H9 (cell line): ENCODE results near the gene JCHAIN. TPM values are rescaled to one million over a fixed set of nuclear protein-coding genes. Genes with fewer than 3 reads are reported as not detected.

Source experiments
- DNase-seq: peaks from one replicate; pipeline ENCODE4 v3.0.0-alpha.2; 2017
- H2AFZ ChIP-seq: one replicate; pipeline ENCODE4 v1.6.1; 2013; ENCODE audit warnings: mild to moderate bottlenecking, low read length, control low read depth, moderate library complexity
- H2AK5ac ChIP-seq: 2 replicates; pipeline ENCODE4 v1.6.1; 2013; ENCODE audit warnings: low read length, control low read depth, mixed read lengths; ENCODE audit not compliant: insufficient read length
- H2BK120ac ChIP-seq: one replicate; pipeline ENCODE4 v1.6.1; 2013; ENCODE audit warnings: low read depth, mild to moderate bottlenecking, low read length, control low read depth, inconsistent platforms; ENCODE audit not compliant: poor library complexity, severe bottlenecking
- H2BK12ac ChIP-seq: 2 replicates; pipeline ENCODE4 v1.6.1; 2013; ENCODE audit warnings: low read length, control low read depth, mixed read lengths, low read depth; ENCODE audit not compliant: insufficient read length
- H2BK15ac ChIP-seq: 2 replicates; pipeline ENCODE4 v1.6.1; 2013; ENCODE audit warnings: low read depth, low read length, control low read depth
- H2BK20ac ChIP-seq: one replicate; pipeline ENCODE4 v1.6.1; 2013; ENCODE audit warnings: low read depth, mild to moderate bottlenecking, low read length, control low read depth, inconsistent platforms; ENCODE audit not compliant: poor library complexity, severe bottlenecking
- H2BK5ac ChIP-seq: 2 replicates; pipeline ENCODE4 v1.6.1; 2013; ENCODE audit warnings: low read length, control low read depth, mixed read lengths; ENCODE audit not compliant: insufficient read length
- H3K14ac ChIP-seq: 2 replicates; pipeline ENCODE4 v1.6.1; 2013; ENCODE audit warnings: low read length, control low read depth; ENCODE audit not compliant: insufficient read depth
- H3K18ac ChIP-seq: 2 replicates; pipeline ENCODE4 v1.6.1; 2013; ENCODE audit warnings: low read depth, mild to moderate bottlenecking, mixed read lengths, low read length, control low read depth; ENCODE audit not compliant: insufficient read length
- H3K23ac ChIP-seq: 2 replicates; pipeline ENCODE4 v1.6.1; 2013; ENCODE audit warnings: low read length, control low read depth, mixed read lengths, low read depth; ENCODE audit not compliant: insufficient read length
- H3K23me2 ChIP-seq: 2 replicates; pipeline ENCODE4 v1.6.1; 2013; ENCODE audit warnings: low read depth, mild to moderate bottlenecking, mixed read lengths, low read length, control low read depth; ENCODE audit not compliant: insufficient read length, poor library complexity, severe bottlenecking
- H3K27ac ChIP-seq: 2 replicates; pipeline ENCODE4 v1.5.1; 2013; ENCODE audit warnings: low read length, control low read depth, mixed read lengths, low read depth; ENCODE audit not compliant: insufficient read length
- H3K27me3 ChIP-seq: 2 replicates; pipeline ENCODE4 v1.6.1; 2013; ENCODE audit warnings: low read length, control low read depth, inconsistent platforms; ENCODE audit not compliant: insufficient read depth
- H3K4ac ChIP-seq: 2 replicates; pipeline ENCODE4 v1.6.1; 2013; ENCODE audit warnings: low read depth, mild to moderate bottlenecking, control low read depth, inconsistent platforms, low read length, moderate library complexity
- H3K4me1 ChIP-seq: 2 replicates; pipeline ENCODE4 v1.6.1; 2013; ENCODE audit warnings: low read length, control low read depth, inconsistent platforms; ENCODE audit not compliant: insufficient read depth
- H3K4me2 ChIP-seq: 2 replicates; pipeline ENCODE4 v1.6.1; 2013; ENCODE audit warnings: low read length, control low read depth, mixed read lengths; ENCODE audit not compliant: insufficient read length, insufficient read depth
- H3K56ac ChIP-seq: 2 replicates; pipeline ENCODE4 v1.6.1; 2013; ENCODE audit warnings: low read depth, mild to moderate bottlenecking, mixed read lengths, low read length, control low read depth; ENCODE audit not compliant: insufficient read length
- H3K79me1 ChIP-seq: 2 replicates; pipeline ENCODE4 v1.6.1; 2013; ENCODE audit warnings: low read depth, mild to moderate bottlenecking, moderate library complexity, low read length, control low read depth, inconsistent platforms; ENCODE audit not compliant: insufficient read depth, poor library complexity, severe bottlenecking
- H3K79me2 ChIP-seq: 2 replicates; pipeline ENCODE4 v1.6.1; 2013; ENCODE audit warnings: low read length, control low read depth, inconsistent platforms; ENCODE audit not compliant: insufficient read depth
- H3K9ac ChIP-seq: 2 replicates; pipeline ENCODE4 v1.6.1; 2013; ENCODE audit warnings: low read length, control low read depth, mixed read lengths; ENCODE audit not compliant: insufficient read length; ENCODE audit errors: extremely low read depth
- H3K9me3 ChIP-seq: one replicate; pipeline ENCODE4 v1.6.1; 2013; ENCODE audit warnings: low read depth, low read length, inconsistent platforms; ENCODE audit not compliant: control insufficient read depth
- H3T11ph ChIP-seq: one replicate; pipeline ENCODE4 v1.6.1; 2013; ENCODE audit warnings: mild to moderate bottlenecking, low read length, control low read depth, inconsistent platforms
- H4K20me1 ChIP-seq: one replicate; pipeline ENCODE4 v1.6.1; 2013; ENCODE audit not compliant: control insufficient read depth, insufficient read length, insufficient read depth
- H4K5ac ChIP-seq: 2 replicates; pipeline ENCODE4 v1.6.1; 2013; ENCODE audit warnings: low read depth, mild to moderate bottlenecking, mixed read lengths, low read length, control low read depth; ENCODE audit not compliant: insufficient read length
- H4K8ac ChIP-seq: replicated peaks from 2 replicates; pipeline ENCODE4 v1.6.1; 2013; ENCODE audit warnings: low read length, control low read depth, mixed read lengths, low read depth; ENCODE audit not compliant: insufficient read length
- H4K91ac ChIP-seq: 2 replicates; pipeline ENCODE4 v1.6.1; 2013; ENCODE audit warnings: low read depth, mild to moderate bottlenecking, moderate library complexity, mixed read lengths, low read length, control low read depth; ENCODE audit not compliant: insufficient read length
- H3K27ac Mint-ChIP-seq, 3 experiments: 2 replicates in 2 of 3; 3 replicates in 1 of 3; pipeline ENCODE4 v1.8.0; 2020 to 2021; ENCODE audit warnings: mixed read lengths in 3 of 3, mild to moderate bottlenecking in 1 of 3, moderate library complexity in 1 of 3
- H3K27me3 Mint-ChIP-seq: 2 replicates; pipeline ENCODE4 v1.8.0; 2021; ENCODE audit warnings: low read depth, mild to moderate bottlenecking, moderate library complexity, mixed read lengths
- H3K36me3 Mint-ChIP-seq, 3 experiments: 2 replicates in 2 of 3; 3 replicates in 1 of 3; pipeline ENCODE4 v1.8.0; 2020 to 2021; ENCODE audit warnings: low read depth in 3 of 3, mixed read lengths in 3 of 3; ENCODE audit not compliant: insufficient read depth in 1 of 3
- H3K4me1 Mint-ChIP-seq, 2 experiments: 2 replicates each; pipeline ENCODE4 v1.8.0; 2020; ENCODE audit warnings: mixed read lengths in 2 of 2
- H3K4me3 Mint-ChIP-seq, 2 experiments: 2 replicates in 1 of 2; 3 replicates in 1 of 2; pipeline ENCODE4 v1.8.0; 2020 to 2021; ENCODE audit warnings: mild to moderate bottlenecking in 2 of 2, mixed read lengths in 2 of 2, moderate library complexity in 1 of 2
- H3K9me3 Mint-ChIP-seq, 2 experiments: 2 replicates in 1 of 2; 3 replicates in 1 of 2; pipeline ENCODE4 v1.8.0; 2020; ENCODE audit warnings: mild to moderate bottlenecking in 2 of 2, mixed read lengths in 2 of 2, moderate library complexity in 1 of 2
- CTCF ChIP-seq: fragments of 200-600 bp; sonication (generic); conservative IDR thresholded peaks from 3 replicates; pipeline ENCODE4 v1.8.0; 2021; ENCODE audit warnings: antibody characterized with exemption, mild to moderate bottlenecking
- WGBS: extraction: QIAGEN DNeasy Blood & Tissue Kit; methylation state at CpG from one replicate; pipeline ENCODE4 v1.1.7; 2013; ENCODE audit warnings: missing lambda C conversion rate, low lambda C conversion rate, mixed read lengths; ENCODE audit not compliant: insufficient read length; ENCODE audit errors: extremely low coverage; 5-methylcytosine and 5-hydroxymethylcytosine counted together
- total RNA-seq: library from RNA; stranded (reverse); gene quantifications from 2 replicates; pipeline ENCODE4 v1.2.1, GENCODE V29; 2021

JCHAIN gene
- total RNA-seq, 1 experiment from 2014 or later, result not detected

GRCh38 chr4:70658418-70658817 lies 7.9 kb downstream of the JCHAIN start:
- no peak overlapping the region for H2AFZ ChIP-seq

More at GRCh38 chr4:70658418-70658817, 7.9 kb downstream of the JCHAIN start:
- no CpG with 5 or more reads among the region's 3 CpGs for WGBS
- Histone ChIP-seq H4K91ac (no peak overlapping the region), H2BK20ac (no peak overlapping the region), H3K4ac (no peak overlapping the region), H4K5ac (no peak overlapping the region), H3K23me2 (no peaks in the 10 kb centered on the region), H3K27ac (no peak overlapping the region), H3T11ph (no peak overlapping the region), H3K79me1 (no peaks in the 10 kb centered on the region), H3K23ac (no peak overlapping the region), H3K79me2 (no peaks in the 10 kb centered on the region), H3K4me2 (no peak overlapping the region), H2BK12ac (no peak overlapping the region), H2BK5ac (no peak overlapping the region), H4K20me1 (no peaks in the 10 kb centered on the region), H3K4me1 (no peaks in the 10 kb centered on the region), H2BK15ac (no peak overlapping the region), H2BK120ac (no peak overlapping the region), H3K9ac (no peak overlapping the region), H3K14ac (no peak overlapping the region), H3K18ac (no peak overlapping the region), H3K9me3 (no peaks in the 10 kb centered on the region), H3K27me3 (no peaks in the 10 kb centered on the region), H2AK5ac (no peak overlapping the region), H4K8ac (no peak overlapping the region), H3K56ac (no peak overlapping the region)
- no peak overlapping the region for H3K27ac Mint-ChIP-seq
- H3K4me3 Mint-ChIP-seq, result no peak overlapping the region
- no peaks in the 10 kb centered on the region for H3K36me3 Mint-ChIP-seq
- no peaks in the 10 kb centered on the region for H3K27me3 Mint-ChIP-seq
- TF ChIP-seq CTCF, result no peak
- no peak for DNase-seq
- H3K9me3 Mint-ChIP-seq, result no peaks in the 10 kb centered on the region
- no peaks in the 10 kb centered on the region for H3K4me1 Mint-ChIP-seq
